GM18873 (cell line): Measurements from ENCODE around the gene BGN.

ENCODE experiments used
- ATAC-seq: cut with Tn5 transposase; IDR thresholded peaks from one replicate; pipeline ENCODE4 v1.9.1; 2021; ENCODE audit warnings: mild to moderate bottlenecking, moderate library complexity, moderate number of reproducible peaks; ENCODE audit not compliant: unreplicated experiment, low FRiP score

The BGN gene

GRCh38 chrX:153494541-153495361, at the start of gene BGN:
TSS of gene BGN (plus strand) at chrX:153494980. CDS start at chrX:153504632, 9,652 bp downstream.
- ATAC-seq = no peak

- ATAC-seq = no peak
Observed at GRCh38 chrX:153445106-153445855, 49.5 kb upstream of the BGN start.

GRCh38 chrX:153445856-153446635, 48.7 kb upstream of the BGN start, which contains the start of gene TREX2:
TSS of gene TREX2 (minus strand) at chrX:153446056. CDS start at chrX:153445430, 626 bp downstream.
- no peak for ATAC-seq

- ATAC-seq = no peak
Observed at GRCh38 chrX:153446636-153446936, 48.2 kb upstream of the BGN start.

GRCh38 chrX:153446950-153447580, 47.7 kb upstream of the BGN start:
- ATAC-seq = no peak

- ATAC-seq = no peak
Observed at GRCh38 chrX:153447581-153447960, 47.2 kb upstream of the BGN start.

- no peak for ATAC-seq
Observed at GRCh38 chrX:153448556-153449367, 46.0 kb upstream of the BGN start.

GRCh38 chrX:153449368-153450113, 45.2 kb upstream of the BGN start:
- no peak for ATAC-seq

GRCh38 chrX:153450114-153450948, 44.4 kb upstream of the BGN start:
- no peak for ATAC-seq

GRCh38 chrX:153450949-153451277, 43.9 kb upstream of the BGN start:
- no peak for ATAC-seq

- no peak for ATAC-seq
Observed at GRCh38 chrX:153454901-153455550, 39.8 kb upstream of the BGN start.

- no peak for ATAC-seq
Observed at GRCh38 chrX:153455571-153455970, 39.2 kb upstream of the BGN start.

- no peak for ATAC-seq
Observed at GRCh38 chrX:153456161-153456560, 38.6 kb upstream of the BGN start.

GRCh38 chrX:153456704-153457103, 38.1 kb upstream of the BGN start:
- ATAC-seq = no peak

- ATAC-seq = no peak
Observed at GRCh38 chrX:153457136-153457825, 37.5 kb upstream of the BGN start.

GRCh38 chrX:153457827-153458466, 36.8 kb upstream of the BGN start:
- no peak for ATAC-seq

GRCh38 chrX:153458476-153458875, 36.3 kb upstream of the BGN start:
- no peak for ATAC-seq
